ENCODE results near the gene GPBAR1.

The GPBAR1 gene, protein sequence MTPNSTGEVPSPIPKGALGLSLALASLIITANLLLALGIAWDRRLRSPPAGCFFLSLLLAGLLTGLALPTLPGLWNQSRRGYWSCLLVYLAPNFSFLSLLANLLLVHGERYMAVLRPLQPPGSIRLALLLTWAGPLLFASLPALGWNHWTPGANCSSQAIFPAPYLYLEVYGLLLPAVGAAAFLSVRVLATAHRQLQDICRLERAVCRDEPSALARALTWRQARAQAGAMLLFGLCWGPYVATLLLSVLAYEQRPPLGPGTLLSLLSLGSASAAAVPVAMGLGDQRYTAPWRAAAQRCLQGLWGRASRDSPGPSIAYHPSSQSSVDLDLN

DNA sequence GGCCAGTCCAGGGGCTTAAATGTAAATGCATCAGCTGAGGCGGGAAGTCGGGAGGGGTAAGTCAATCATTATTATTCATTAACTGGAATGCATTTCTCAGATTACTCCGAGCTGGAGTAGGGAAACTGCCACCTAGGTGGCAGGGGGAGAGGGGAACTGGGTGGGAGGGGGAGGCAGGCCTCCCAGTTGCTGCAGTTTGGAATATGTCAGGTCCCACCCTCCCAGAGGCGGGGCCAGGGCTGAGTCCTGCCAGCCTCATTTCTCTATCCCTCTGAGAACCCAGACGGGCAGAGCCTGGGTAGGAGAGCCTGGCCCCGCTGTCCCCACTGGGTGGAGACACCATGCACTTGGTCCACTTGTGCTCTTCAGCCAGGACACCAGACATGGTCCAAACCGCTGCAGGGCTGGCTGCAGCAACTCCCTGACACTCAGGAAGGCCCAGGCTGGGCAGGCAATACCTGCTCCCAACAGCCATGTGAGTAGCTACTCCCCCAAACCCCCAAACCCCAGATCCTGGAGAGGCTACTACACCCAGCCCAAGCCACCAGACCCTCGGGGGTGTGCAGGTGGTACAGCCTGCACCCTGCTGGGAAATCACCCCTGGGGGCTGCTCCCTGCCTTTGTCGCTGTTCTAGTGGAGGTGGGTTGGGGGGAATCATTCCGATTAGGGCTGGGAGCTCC is at the start of gene GPBAR1:
Gene GPBAR1, plus strand, starts transcription at position 274 of the 681 bp plus-strand sequence. CDS start 1,710 bp downstream, outside the sequence.
- Histone ChIP-seq H3K27ac (ENCODE audit: low read depth, low read length) (no peak within 1 kb of the TSS), H3K4me3 (ENCODE audit: insufficient read depth, low read length, poor library complexity, severe bottlenecking) (no peak within 1 kb of the TSS), H3F3A (ENCODE audit: insufficient read depth) (peaks cover 16% of the 10 kb centered on the region), H3K9ac (ENCODE audit: low read length) (no peak within 1 kb of the TSS), H3K79me2 (ENCODE audit: insufficient read depth, low read length) (no peaks in the 10 kb centered on the region), H4K20me1 (ENCODE audit: low read depth, low read length) (no peaks in the 10 kb centered on the region), H2AFZ (ENCODE audit: low read depth, low read length, severe bottlenecking) (no peak within 1 kb of the TSS), H3K27me3 (ENCODE audit: low read length) (no peaks in the 10 kb centered on the region), H3K9me3 (ENCODE audit: insufficient read depth, low read length) (no peaks in the 10 kb centered on the region), H3K36me3 (ENCODE audit: low read length) (no peaks in the 10 kb centered on the region), H3K9me2 (replicated peaks; ENCODE audit: insufficient read depth, low read length) (no peaks in the 10 kb centered on the region), H3K4me2 (ENCODE audit: low read depth, low read length, poor library complexity, severe bottlenecking) (no peak within 1 kb of the TSS)
- no peak for TF ChIP-seq EZH2phosphoT487 (conservative IDR thresholded peaks at IDR 0.05; ENCODE audit: low read length)
- TF ChIP-seq, protein P1, sequence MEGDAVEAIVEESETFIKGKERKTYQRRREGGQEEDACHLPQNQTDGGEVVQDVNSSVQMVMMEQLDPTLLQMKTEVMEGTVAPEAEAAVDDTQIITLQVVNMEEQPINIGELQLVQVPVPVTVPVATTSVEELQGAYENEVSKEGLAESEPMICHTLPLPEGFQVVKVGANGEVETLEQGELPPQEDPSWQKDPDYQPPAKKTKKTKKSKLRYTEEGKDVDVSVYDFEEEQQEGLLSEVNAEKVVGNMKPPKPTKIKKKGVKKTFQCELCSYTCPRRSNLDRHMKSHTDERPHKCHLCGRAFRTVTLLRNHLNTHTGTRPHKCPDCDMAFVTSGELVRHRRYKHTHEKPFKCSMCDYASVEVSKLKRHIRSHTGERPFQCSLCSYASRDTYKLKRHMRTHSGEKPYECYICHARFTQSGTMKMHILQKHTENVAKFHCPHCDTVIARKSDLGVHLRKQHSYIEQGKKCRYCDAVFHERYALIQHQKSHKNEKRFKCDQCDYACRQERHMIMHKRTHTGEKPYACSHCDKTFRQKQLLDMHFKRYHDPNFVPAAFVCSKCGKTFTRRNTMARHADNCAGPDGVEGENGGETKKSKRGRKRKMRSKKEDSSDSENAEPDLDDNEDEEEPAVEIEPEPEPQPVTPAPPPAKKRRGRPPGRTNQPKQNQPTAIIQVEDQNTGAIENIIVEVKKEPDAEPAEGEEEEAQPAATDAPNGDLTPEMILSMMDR (IDR thresholded peaks at IDR 0.05; ENCODE audit: insufficient read depth, low read length, poor library complexity, severe bottlenecking), result no peak

DNA sequence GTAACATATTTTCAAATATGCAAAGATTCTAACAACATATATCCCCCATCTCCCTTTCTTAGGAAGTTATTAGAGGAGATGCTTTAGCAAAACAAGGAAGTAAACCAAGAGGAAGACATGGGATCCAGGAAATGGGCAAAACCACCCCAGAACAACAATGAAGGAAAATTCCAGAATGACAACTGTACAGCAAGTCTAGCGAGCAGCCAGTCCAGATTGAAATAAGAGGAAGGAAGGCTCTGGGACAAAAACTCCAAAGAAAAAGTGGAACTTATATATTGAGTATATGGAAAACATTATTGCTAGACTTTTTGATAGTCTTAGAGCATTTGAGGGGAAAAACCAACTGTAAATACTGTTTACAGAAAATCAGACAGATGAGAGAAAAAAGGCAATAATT is 46.7 kb upstream of the GPBAR1 start:
- H3K9me3 ChIP-seq (ENCODE audit: insufficient read depth, low read length), result no peaks in the 10 kb centered on the region
- no peak overlapping the region for H3K4me2 ChIP-seq (ENCODE audit: low read depth, low read length, poor library complexity, severe bottlenecking)
- peaks cover 19% of the 10 kb centered on the region for H3F3A ChIP-seq (ENCODE audit: insufficient read depth)
- H3K36me3 ChIP-seq (ENCODE audit: low read length), result no peaks in the 10 kb centered on the region
- H3K4me3 ChIP-seq (ENCODE audit: insufficient read depth, low read length, poor library complexity, severe bottlenecking), result no peak overlapping the region
- TF ChIP-seq, protein P1 (IDR thresholded peaks at IDR 0.05; ENCODE audit: insufficient read depth, low read length, poor library complexity, severe bottlenecking), result no peak
- no peak for TF ChIP-seq EZH2phosphoT487 (conservative IDR thresholded peaks at IDR 0.05; ENCODE audit: low read length)
- H3K79me2 ChIP-seq (ENCODE audit: insufficient read depth, low read length), result peaks cover 20% of the 10 kb centered on the region
- H3K27ac ChIP-seq (ENCODE audit: low read depth, low read length), result no peak overlapping the region
- no peaks in the 10 kb centered on the region for H3K9me2 ChIP-seq (replicated peaks; ENCODE audit: insufficient read depth, low read length)
- H3K9ac ChIP-seq (ENCODE audit: low read length), result no peak overlapping the region
- no peak overlapping the region for H2AFZ ChIP-seq (ENCODE audit: low read depth, low read length, severe bottlenecking)
- no peaks in the 10 kb centered on the region for H3K27me3 ChIP-seq (ENCODE audit: low read length)
- H4K20me1 ChIP-seq (ENCODE audit: low read depth, low read length), result no peaks in the 10 kb centered on the region

DNA sequence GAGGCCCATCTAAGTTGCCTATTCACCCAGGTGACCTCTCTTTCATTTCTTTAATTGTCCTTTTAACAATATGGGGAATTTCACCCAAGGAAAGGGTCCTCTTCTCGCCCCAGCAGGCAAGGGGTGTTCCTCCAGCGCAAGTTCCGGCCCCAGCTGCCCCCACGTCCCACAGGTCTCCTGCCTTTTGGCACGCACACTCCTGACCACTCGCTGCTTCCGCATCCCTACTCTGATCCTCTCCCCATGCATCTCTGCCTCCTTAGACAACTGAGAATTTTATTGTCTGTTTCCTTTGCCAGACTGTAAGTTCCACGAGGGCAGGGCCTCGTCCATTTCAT is 44.5 kb upstream of the GPBAR1 start:
- Histone ChIP-seq H3K9me2 (replicated peaks; ENCODE audit: insufficient read depth, low read length) (no peaks in the 10 kb centered on the region), H4K20me1 (ENCODE audit: low read depth, low read length) (peaks cover 14% of the 10 kb centered on the region), H3K27me3 (ENCODE audit: low read length) (no peaks in the 10 kb centered on the region), H3F3A (ENCODE audit: insufficient read depth) (peaks cover 20% of the 10 kb centered on the region), H3K36me3 (ENCODE audit: low read length) (0 out of 2 replicates have a peak, but pooled peaks cover 11% of the 10 kb centered on the region), H2AFZ (ENCODE audit: low read depth, low read length, severe bottlenecking) (peak overlapping the region; percentile 95), H3K9me3 (ENCODE audit: insufficient read depth, low read length) (no peaks in the 10 kb centered on the region), H3K4me2 (ENCODE audit: low read depth, low read length, poor library complexity, severe bottlenecking) (peak overlapping the region; percentile 97), H3K9ac (ENCODE audit: low read length) (peak overlapping the region; percentile 99), H3K4me3 (ENCODE audit: insufficient read depth, low read length, poor library complexity, severe bottlenecking) (peak overlapping the region; percentile 90), H3K79me2 (ENCODE audit: insufficient read depth, low read length) (peaks cover 42% of the 10 kb centered on the region), H3K27ac (ENCODE audit: low read depth, low read length) (peak overlapping the region; percentile 45)
- TF ChIP-seq EZH2phosphoT487 (conservative IDR thresholded peaks at IDR 0.05; ENCODE audit: low read length), result no peak
- TF ChIP-seq, protein P1 (IDR thresholded peaks at IDR 0.05; ENCODE audit: insufficient read depth, low read length, poor library complexity, severe bottlenecking), result no peak

All from SU-DHL-6 (cell line).